NCI-H748 treated with DMSO at 0.1 percent for 48 hours (cell line): ENCODE measurements around the gene CACNA1D.

Experiments used
- DNase-seq: peaks from one replicate; lab custom pipeline; 2025; lab: John Stamatoyannopoulos, UW

The CACNA1D gene

DNA sequence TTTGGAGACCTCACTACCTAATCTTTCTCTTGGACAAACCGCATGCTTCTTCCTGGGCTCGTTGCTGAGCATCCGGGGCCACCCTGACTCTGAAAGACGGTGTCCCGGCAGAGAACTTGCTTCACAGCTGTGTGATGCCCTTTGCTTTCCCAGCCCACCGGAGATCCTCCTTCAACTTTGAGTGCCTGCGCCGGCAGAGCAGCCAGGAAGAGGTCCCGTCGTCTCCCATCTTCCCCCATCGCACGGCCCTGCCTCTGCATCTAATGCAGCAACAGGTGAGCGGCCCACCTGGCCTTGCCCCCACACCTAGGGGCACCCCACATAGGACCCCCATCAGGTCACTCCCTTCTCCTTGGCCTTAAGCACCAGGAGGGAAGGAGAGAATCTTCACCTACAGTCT lies 314.1 kb downstream of the CACNA1D start:
- no peak for DNase-seq

DNA sequence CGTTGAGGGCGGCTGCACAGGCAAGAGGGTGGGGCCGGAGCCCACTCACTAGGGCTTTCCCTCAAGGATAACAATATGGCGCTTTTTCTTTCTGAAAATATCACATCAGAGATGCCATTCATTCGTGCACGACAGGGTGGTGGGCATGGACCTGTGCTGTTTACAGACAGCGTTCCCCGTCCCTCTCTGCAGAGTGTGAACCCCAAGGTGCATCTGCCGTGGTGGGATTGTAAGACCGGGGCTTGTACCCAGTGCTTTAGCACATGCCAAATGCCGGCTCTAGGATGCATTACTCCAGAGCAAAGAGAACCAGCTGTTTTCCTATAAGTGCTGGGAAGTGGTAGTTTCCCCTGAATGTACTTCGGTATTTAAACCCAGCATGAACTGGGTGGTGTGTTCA lies 314.9 kb downstream of the CACNA1D start:
- no peak for DNase-seq

DNA sequence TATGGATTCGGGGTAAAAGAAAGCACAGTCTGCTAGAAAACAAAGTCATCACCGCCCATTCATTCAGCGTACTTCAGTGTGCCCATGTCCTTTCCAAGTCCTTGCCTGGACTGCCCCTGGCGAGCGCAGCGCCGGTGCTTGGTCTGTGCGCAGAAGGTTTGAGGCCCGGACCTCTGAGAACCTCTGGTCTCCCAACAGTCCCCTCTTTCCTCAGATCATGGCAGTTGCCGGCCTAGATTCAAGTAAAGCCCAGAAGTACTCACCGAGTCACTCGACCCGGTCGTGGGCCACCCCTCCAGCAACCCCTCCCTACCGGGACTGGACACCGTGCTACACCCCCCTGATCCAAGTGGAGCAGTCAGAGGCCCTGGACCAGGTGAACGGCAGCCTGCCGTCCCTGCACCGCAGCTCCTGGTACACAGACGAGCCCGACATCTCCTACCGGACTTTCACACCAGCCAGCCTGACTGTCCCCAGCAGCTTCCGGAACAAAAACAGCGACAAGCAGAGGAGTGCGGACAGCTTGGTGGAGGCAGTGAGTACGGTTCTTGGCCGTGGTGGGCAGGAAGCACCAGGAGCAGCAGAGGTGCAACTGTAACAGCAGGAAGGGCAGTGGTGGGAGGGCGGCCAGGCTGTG lies 315.5 kb downstream of the CACNA1D start:
- DNase-seq: no peak

DNA sequence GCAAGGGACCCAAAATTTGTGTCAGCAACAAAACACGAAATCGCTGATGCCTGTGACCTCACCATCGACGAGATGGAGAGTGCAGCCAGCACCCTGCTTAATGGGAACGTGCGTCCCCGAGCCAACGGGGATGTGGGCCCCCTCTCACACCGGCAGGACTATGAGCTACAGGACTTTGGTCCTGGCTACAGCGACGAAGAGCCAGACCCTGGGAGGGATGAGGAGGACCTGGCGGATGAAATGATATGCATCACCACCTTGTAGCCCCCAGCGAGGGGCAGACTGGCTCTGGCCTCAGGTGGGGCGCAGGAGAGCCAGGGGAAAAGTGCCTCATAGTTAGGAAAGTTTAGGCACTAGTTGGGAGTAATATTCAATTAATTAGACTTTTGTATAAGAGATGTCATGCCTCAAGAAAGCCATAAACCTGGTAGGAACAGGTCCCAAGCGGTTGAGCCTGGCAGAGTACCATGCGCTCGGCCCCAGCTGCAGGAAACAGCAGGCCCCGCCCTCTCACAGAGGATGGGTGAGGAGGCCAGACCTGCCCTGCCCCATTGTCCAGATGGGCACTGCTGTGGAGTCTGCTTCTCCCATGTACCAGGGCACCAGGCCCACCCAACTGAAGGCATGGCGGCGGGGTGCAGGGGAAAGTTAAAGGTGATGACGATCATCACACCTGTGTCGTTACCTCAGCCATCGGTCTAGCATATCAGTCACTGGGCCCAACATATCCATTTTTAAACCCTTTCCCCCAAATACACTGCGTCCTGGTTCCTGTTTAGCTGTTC lies 316.9 kb downstream of the CACNA1D start:
- no peak for DNase-seq

DNA sequence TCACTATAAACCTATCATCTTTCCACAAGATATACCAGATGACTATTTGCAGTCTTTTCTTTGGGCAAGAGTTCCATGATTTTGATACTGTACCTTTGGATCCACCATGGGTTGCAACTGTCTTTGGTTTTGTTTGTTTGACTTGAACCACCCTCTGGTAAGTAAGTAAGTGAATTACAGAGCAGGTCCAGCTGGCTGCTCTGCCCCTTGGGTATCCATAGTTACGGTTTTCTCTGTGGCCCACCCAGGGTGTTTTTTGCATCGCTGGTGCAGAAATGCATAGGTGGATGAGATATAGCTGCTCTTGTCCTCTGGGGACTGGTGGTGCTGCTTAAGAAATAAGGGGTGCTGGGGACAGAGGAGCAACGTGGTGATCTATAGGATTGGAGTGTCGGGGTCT lies 318.0 kb downstream of the CACNA1D start:
- no peak for DNase-seq

DNA sequence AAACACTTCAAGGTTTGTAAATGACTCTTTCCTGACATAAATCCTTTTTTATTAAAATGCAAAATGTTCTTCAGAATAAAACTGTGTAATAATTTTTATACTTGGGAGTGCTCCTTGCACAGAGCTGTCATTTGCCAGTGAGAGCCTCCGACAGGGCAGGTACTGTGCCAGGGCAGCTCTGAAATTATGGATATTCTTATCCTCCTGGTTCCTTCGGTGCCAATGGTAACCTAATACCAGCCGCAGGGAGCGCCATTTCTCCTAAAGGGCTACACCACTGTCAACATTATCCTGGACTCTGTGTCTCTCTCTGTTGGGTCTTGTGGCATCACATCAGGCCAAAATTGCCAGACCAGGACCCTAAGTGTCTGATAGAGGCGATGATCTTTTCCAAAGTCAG lies 318.8 kb downstream of the CACNA1D start:
- DNase-seq: no peak

DNA sequence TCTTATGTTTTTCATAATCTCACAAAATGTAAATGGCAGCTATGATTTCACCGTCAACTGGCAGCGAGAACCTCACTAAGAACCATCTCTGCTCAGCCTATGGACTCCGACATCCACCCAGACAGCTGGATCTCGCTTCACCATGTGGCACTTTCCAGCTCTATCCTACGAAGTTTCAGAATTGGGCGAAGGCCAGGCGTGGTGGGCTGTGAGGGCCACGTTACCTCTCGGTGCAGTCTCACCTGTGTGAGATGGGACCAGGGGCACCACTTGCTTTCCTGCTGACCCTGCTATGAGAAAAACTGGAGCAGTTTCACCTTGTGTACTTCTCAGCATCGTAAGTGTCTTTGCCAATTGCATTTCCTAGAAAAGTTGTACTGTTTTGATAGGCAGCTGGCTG lies 319.5 kb downstream of the CACNA1D start:
- no peak for DNase-seq

DNA sequence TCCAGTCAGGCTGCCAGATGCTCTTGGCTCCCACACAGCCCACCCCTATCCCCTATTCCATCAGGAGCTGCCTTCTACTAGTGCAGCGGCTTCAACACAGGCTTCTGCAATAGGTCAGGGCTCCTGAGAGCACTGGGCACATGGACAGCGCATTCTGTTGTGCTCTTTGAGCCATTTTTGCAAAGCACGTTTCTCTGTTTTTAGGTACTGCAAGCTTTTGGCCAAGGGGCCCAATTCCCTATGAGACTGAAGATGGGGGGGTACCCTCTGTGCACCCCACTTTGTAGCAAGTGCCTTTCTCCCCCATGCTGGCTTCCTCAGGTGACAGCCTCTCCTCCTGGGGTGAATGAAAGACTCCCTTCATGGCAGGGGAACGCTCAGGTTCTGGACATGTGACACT lies 320.7 kb downstream of the CACNA1D start:
- DNase-seq: no peak

DNA sequence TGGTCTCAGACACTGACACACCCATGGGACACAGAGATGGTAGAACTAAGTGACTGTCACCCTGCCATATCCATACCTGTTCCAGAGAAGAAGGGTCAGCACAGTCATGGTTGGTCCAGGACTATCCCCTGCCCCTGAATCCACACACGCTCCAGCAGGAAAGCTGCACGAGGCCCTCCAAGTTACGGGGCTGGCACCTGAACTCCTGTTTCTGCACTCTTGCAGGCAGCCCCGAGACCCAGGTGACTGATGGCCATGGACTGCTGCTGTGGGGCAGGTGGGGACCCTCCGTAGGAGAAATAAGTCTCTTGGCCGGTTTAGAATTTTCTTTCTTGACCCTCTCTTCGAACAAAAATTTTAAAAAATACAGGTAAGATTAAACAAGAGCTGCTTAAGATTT lies 321.2 kb downstream of the CACNA1D start:
- DNase-seq: no peak

DNA sequence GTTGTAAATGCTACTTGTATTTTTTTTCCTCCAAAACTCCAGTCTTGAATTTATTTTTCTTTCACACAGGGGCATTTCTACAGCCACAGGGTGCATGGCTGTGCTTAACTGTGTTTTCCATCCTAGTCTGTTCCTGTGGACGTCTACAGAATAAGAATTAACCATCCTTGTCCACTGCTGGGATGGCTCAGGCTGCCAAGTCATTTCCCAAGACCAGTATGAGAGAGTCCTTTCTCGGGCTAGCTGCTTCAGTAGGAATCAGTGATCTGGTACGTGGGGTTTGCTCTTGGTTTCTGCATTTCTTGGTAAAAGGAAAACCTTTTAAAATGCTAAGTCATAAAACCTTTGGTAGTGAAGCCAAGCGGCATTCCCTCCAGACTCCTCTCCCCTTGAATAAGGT lies 322.0 kb downstream of the CACNA1D start:
- DNase-seq: no peak

DNA sequence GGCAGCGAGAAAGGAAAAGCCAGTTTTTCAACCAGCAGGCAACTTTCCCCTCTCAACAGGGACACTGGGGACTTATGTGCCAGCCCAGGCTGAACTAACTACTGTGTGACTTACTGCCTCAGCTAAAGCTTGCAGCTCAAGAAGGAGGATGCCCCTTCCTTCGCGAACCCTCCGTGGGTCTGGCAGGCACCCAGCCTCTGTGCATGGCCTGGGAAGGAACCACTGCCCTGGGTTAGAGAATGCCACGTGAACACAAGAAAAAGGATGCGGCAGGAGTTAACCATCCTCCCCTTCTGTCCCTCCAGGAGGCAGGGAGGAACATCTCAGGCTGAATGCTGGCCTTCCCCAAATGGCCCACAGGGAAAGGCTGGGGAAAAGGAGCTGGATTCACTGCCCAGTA lies 322.8 kb downstream of the CACNA1D start:
- no peak for DNase-seq

DNA sequence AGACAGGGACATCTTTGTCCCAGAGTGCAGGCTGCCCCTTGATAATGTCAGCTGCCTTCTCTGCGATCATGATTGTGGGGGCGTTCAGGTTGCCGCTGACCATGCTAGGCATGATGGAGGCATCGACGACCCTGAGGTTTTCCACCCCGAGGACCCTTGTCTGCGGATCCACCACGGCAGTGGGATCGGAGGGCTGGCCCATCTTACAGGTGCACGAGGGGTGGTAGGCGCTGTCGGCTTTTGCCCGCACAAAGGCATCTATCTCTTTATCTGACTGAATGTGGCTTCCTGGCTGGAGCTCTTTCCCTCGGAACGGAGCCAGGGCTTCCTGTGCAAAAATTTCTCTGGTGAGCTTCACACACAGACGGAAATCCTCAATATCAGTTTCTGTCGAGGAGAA lies 323.4 kb downstream of the CACNA1D start:
- no peak for DNase-seq

DNA sequence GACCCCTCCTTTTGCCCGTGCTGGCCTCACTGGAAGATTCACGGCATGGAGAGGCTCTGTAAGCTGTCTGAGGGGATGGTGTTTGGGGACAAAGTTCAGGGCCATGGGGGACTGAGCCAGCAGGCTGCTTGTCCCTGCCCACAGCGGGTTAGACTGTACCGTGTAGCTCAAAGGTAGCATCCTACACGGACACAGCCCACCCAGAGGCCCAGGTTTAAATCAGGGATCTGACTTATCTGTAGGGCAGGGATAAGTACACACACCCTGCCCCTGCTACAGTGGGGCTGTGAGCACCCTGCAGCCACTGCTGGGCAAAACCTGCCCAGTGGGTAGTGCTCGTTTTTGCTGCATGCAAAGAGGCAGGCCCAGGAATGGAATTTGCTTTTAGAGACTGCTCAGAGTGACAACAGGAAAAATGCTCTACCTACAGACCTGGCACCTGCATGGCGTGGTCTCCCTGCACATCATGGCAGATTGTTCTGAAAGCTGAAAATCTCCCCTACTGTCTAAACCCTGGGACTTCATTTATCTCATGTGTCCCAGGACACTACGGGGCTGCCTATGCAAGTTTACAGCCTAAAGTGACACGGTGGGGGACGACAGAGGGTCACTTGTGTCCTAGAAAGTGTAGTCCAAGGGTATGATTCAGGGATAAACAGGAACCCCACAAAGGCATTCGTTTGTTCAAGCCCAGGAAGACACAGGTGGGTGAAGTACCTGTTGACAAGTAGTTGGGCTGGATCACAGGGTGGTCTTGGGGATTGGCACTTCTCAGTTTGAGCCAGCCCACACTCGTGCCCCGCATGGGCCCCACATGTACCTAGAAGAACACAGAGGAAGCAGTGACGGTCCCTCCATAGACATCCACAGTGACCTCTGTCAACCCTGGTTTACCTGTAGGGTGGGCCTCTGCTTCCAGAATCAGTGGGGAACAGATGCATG lies 324.1 kb downstream of the CACNA1D start:
- no peak for DNase-seq

DNA sequence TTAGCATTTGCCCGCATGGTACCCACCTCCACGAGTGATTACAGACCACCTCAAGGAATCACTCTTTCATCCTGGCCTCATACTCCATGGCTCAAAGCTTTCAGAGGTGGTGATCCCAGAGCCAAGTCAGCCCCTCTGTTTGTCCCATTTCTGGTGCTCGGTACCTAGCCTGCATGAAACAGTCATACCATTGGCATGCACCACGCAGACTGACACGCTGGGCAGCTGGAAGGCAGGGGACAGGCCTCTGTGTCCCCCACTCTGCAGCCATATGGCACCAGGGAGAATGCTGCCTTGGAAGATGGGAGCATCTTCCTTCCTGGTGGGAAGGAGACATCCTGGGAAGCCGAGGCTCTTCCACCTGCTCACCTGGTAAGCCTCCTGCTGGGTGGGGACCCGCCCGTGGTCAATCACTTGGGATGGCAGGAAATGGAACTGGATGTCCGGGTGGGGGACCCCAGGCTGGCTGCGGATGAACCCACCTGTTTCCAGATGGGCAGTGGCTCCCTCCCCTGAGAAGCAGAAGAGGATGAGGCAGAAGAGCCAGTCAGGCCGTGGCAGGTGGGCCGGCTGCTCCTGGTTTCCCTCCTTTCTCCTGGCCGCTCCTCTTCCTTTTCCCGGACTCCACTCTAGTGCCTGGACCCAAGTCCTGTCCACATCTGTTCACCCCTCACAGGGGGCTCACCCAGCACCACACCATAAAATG lies 324.9 kb downstream of the CACNA1D start:
- no peak for DNase-seq

DNA sequence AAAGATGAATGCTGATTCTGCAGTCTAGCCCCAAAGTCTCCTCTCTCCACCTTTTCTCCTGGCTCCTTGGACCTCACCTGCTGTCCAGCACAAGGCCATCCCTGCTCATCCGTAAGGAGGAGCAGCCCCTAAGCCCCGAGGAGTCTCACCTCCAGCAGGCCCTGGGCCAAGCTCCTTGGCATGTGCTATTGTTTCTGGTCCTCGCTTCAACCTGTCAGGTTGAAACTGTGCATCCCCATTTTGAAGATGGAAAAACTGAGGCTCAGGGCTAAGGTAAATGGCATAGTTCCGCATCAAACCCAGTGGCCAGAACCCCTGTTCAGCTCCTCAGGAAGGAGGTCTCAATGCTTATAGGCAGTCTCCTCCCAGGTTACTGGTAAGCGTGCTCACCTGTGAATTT lies 325.7 kb downstream of the CACNA1D start:
- DNase-seq: no peak

DNA sequence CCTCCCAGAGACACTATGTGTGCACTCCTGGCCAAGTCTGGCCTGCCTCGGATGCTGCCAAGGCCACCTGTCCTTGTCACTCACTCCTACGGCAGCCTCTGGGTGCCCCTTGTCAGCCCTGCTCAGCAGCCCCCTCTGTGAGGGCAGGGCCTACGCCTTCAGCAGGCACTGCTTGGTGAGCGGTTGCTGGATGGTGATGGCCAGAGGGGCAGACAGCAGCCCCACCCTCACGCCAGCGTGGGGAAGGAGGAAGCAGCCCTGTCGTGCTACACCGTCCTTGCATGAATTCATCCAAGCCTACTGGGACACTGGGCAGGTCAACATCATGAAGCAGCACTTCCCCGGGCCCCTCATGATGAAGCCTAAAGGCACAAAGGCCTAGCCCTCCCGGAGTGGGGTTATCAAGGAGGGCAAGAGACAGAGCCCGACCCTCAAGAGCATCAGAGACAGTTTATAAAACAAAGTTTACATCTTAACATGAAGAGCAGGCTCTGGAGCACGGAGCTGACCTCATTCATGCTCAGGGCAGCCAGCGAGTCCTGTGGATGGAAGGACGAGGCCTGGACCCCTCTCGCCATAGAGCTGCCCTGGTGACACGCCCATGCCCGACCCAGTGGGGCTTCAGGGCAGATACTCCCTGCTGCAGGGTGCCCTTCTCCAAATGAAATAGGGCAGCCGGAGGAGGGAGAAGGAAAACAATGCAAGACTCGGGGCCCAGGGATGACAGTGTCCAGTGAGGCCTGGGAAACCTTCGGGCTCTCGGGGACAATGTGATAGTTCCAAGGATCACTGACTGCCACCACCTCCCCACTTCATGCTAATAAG lies 326.6 kb downstream of the CACNA1D start:
- DNase-seq: no peak

DNA sequence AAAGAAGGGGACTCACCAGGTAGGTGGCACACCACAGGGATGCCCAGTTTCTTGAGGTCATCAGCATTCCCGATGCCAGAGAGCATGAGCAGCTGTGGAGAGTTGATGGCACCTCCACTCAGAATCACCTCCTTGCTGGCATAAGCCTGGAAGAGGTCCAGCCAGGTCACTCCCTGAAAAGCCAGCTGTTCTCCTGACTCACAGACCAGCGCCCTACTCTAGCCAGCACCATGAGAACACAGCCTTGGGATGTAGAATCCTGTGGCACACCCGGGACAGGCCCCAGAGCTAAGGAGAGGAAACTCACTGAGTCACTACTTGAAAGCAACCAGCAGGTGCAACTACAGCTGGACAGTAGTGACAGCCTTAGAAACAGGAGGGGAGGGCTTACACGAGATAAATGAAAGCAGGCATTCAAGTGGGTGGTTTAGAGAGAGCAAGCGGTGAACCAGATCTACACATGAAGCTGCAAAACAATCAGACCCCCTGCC lies 327.3 kb downstream of the CACNA1D start:
- DNase-seq: no peak

DNA sequence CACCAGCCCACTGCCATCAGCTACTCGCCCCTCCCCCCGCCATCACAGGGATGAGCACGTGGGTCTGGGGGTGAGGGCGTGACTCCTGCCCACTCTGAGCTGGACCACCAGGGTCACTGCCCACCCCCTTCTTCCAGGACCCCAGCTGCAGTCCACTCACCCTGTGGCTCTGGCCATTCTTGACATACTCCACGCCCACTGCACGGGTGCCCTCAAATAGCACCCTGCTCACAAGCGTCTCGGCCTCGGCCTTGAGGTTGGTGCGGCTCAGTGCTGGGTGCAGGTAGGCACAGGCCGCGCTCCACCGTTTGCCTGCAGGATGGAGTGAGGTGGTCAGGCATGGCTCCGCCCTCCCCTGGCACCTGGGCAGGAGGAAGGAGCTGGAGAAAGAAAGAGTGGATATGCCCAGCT lies 327.9 kb downstream of the CACNA1D start:
- DNase-seq: no peak

DNA sequence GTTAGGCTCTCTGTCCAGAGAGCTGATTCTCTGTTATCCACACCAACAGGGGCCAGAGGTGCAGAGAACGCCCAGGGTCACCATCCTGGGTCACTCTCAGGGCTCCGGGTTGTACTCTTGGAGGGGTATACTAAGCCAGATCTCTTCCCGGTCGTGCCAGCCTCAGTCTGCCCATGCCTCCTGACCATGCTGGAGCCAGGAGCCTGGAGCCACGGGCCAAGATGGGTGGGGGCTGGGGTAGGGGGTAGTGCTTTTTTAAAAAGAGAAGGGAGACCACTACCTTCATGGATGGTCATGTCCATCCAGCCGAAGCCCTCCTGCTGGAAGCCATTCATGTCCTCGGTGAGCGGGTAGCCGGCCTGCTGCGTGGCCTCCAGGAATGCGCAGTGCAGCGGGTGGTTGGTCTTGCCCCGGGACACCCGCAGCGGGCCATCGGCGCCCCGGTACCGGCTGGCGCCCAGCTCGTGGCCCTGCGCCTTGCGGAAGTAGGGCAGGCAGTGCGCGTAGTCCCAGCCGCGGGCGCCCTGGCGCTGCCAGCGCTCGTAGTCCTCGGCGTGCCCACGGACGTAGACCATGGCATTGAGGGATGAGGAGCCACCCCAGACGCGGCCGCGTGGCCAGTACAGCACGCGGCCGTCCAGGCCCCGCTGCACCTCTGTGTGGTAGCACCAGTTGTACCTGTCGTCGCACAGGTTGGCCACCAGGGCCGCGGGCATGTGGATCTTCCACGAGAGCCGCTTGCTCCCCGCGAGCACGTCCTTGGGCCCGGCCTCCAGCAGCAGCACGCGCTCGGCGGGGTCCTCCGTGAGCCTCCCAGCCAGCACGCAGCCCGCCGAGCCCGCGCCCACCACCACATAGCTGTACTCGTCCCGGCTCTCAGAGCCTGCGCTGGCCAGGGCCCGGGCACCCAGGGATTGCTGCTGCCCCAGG lies 328.9 kb downstream of the CACNA1D start:
- no peak for DNase-seq
